ENCODE measurements around the gene SAMD4B.

- TF ChIP-seq CTCF (IDR thresholded peaks at IDR 0.05) (no peak), POLR2A (IDR thresholded peaks at IDR 0.05) (no peak)
Measured at GRCh38 chr19:39413911-39414608, 71.8 kb downstream of the SAMD4B start.
